GM18519 (cell line): ENCODE measurements around the gene PDE4B.
A peak's percentile ranks its signal among the peaks of the same experiment; 100 is the strongest.
"Not testable (repeated sequence)": the region's sequence is repeated elsewhere in the genome, so short reads cannot be mapped to it uniquely, and the experiment has no call there.

Experiments
- ATAC-seq: cut with Tn5 transposase; IDR thresholded peaks from one replicate; pipeline ENCODE4 v1.9.1; 2021; ENCODE audit warnings: mild to moderate bottlenecking, moderate library complexity; ENCODE audit not compliant: unreplicated experiment, low FRiP score

Gene PDE4B

DNA sequence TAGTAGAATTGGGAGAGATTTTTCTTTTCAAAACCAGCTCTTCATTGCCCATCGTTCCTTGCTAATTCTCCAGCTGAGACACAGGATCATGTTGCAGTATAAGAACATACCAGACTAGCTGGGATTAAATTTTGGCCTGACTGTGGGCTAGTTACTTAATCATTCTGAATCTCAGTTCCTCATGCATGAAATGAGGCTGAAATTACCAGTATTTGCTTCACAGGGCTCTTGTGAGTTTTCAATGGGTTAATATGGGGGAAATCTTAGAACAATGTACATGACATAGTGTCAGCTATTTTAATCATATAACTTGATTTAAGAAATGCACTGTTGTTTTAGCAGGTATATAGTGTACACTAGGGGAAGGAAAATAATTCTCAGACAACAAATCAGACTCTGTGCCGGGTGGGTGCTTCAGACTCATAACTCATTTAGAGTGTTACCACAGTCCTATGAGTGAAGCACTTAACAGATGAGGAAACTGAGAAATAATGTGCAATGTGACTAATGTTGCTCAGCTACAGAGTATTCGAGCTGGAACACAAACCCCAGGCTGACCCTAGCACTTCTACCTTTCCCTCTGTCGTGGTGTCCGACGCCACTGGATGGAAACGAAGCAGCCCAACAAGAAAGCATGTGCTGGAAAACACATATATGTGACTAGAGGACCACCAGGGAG, 603.7 kb downstream of the PDE4B start:
- ATAC-seq, result peak; percentile 48

DNA sequence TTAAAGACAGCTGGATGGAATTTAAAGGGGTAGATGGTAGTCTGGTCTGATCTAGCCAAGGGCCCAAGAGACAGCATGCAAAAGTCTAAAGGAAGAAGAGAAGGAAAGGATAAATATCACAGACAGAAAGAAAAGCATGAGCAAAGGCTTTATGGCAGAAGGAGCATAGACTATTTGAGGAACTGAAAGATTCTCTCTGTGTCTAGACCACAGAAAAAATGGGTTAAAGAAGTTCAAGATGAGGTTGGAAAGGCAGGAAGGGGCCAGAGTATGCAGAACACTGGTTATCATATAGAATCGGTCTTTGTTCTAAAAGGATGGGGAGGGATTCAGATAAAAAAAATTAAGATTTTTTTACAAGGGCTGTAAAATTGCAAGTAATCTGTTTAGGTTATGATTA, 604.5 kb downstream of the PDE4B start:
- ATAC-seq, result peak; percentile 26

DNA sequence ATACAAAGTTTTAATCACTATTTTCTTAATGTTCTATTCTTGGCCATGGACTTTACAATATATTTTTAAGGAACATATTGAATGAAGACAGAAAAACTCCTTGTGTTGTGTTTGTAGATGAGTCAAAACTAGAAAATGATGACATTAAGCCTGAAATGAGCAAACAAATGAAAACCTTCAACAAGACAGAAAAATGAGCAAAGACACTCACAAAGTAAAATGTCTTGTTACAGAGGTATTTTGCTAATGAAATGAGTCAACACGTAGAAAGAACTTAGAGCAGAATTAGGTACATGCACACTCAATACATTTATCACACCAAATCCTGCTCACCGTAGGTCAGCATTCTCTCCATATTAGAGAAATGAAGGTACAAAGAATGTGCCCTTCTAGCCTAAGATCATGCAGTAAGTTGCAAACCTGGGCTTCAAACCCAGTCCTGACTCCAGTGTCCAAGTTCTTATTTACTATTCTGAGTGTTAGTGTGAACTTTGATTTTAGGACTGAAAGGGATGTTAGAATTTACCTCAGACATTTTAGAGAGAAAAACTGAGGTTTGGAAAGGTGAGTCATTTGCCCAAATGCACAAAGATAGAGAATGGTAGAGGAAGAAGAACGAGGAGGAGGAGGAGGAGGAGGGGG, 607.3 kb downstream of the PDE4B start:
- peak; percentile 33 for ATAC-seq

DNA sequence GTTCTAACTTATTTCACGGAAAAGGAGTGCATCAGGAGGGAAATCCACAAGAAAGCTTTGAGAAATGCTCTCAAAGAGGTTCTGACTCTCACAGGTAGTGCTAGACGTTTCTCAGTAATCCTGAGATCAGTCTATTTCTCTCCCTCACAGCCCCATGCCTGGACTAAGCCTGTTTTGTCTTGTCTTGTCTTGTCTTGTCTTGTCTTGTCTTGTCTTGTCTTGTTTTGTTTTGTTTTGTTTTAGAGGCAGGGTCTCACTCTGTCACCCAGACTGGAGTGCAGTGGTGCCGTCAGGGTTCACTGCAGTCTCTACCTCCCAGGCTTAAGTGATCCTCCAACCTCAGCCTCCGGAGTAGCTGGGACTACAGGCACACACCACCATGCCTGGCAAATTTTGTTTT, 608.0 kb downstream of the PDE4B start:
- ATAC-seq, result no peak

DNA sequence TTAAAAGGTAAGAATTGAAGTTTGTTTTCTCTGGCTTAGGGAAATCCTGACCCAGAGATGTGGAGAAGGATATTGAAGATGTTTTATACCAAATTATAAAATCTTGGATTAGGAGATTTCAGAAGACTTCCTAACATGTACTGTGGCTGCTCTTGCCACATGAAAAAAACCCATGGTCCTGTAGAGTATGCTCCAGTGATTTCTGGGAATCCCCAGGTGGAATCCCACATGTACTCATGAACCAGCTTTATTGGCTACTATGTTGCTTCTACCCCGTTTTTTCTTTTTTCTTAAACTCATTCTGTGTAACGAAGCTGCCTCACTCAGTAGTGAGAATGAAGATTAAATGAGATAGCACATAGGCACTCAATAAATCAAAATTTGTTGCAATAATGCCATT, 608.5 kb downstream of the PDE4B start:
- ATAC-seq, result no peak

DNA sequence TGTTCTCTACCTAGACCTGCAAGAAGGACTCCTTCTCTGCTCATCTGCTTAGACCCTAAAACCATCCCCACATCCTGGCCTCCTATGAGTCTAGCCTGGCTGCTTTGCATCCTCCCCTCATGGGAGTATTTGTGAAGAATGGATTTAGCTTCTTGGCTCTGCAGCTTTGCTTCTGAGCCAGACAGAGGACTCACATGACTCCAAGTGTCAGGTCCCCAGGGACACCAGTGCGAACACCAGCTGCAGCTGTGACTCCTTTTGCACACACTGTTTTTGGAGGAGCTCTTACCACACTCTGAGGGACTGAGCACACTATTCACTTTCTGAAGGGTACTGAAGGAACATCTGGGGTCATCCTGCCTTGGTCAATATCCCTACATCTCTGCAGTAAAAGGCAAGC, 609.5 kb downstream of the PDE4B start:
- ATAC-seq, result peak; percentile 77

DNA sequence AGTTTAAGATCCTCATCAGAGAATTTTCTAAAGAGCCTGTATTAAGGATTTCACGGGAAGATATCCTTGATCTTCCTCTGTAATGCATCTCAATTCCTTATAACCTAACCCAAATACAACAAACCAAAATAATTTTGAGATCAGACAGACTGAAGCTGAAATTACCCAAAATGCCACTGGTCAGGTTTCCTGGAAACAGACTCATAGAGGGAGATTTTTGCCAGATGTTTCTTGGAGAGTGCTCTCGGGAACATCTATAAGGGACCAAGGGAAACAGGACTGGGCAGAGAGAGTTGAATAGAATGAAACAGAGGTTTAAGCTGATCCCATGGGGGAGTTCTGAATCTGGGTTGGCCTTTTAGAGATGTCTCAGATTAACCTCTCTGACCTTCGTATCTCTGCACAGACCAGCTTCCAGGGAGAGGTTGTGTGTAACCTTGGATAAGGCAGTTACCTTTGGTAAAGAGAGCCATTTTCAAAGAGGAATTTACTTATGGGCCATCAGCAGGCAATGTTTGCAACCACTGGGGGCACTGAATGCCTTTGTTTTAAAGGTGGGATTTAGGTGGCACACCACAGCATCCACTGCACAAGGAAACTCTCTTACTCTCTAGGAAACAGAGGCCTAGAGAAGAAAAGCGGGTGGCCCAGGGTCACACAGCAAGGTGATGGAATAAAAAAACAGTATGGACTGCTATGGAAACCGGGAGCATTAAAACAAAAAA, 610.5 kb downstream of the PDE4B start:
- no peak for ATAC-seq

DNA sequence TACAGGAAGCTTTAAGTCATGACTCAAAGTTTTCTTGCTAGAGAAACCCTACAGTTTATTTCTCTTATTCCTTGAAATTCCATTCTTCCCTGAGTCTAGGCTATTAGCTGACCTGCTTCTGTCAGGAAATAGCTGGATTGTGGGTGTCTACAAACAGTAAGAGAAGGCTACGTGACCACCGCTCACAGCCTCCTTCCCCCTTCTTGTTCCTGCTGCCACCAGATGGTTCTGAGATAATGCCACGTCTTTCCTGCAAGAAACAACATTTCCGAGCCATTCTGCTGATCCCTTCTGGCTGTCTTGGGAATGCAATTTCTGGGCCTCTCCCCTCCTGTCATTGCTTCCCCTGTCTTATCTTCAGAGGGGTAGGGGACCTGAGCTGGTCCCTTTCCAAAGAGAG, 612.4 kb downstream of the PDE4B start:
- ATAC-seq, result no peak

DNA sequence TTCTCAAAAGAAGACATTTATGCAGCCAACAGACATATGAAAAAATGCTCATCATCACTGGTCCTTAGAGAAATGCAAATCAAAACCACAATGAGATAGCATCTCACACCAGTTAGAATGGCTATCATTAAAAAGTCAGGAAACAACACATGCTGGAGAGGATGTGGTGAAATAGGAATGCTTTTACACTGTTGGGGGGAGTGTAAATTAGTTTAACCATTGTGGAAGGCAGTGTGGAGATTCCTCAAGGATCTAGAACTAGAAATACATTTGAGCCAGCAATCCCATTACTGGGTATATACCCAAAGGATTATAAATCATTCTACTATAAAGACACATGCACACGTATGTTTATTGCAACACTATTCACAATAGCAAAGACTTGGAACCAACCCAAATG, 618.8 kb downstream of the PDE4B start:
- ATAC-seq, result not testable (repeated sequence)

DNA sequence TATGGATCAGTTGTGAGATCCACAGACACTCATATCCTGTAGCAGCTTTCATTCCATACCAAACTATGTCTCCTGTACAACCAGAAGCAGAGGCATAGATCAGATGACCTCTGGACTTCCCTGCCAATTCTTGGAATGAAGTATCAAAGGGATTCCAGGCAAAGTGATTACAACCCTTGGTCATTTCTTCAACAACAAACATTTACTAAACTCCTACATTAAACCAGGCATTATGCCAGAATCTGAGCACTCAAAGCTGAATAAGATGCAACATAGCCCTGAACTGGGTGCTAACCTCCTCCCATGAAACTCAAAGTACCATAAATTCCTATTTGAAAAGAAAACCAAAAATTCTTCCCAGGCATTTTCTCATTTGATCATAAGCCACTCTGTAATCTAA, 620.0 kb downstream of the PDE4B start:
- ATAC-seq, result no peak

DNA sequence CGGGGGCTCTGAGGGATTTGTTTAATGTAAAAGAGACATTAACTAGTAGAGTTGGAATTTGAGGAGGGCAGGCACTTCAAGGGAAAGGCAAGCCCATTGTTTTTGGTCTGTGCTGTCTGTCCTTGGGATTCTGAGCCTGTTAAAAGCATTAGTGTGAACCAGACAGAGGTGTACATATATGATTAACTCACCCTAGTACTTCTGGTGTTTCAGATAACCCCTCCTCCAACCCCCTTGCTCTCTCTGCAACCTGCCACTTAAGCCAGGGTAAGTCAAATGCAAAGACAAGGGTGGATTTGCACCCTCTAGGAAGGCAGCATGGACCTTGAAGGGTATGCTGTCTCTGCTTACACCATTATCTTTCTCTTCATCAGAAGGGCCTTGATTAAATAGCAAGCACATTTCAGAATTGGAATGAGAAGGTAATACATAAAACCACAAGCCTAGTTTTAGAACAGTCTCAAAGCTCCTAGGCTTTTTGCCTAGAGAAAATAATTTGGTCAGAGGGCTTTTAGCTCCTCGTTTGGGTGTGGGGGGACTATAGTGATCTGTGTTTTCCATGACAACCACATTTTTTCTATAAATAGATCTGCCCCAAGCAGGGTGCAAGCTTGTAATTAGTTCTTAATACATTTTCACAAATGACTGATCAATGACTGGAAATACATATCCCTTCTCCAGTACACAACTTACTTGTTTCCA, 620.6 kb downstream of the PDE4B start:
- ATAC-seq, result no peak

DNA sequence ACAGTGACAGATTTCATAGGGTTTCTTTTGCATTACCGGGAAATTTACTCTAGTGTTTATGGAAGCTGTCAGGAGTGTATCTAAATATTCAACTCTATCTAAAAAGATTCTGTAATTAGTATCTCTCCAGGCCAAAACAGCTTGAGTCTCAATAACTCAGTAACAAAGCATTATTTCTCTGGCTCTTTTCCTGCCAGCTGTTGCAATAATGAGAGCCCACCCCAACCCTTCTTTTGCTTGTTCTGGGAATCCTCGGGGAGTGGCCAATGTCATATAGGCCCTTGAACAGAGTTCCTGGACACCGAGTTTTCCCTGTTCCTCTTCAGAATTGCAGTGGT, 621.1 kb downstream of the PDE4B start:
- no peak for ATAC-seq

DNA sequence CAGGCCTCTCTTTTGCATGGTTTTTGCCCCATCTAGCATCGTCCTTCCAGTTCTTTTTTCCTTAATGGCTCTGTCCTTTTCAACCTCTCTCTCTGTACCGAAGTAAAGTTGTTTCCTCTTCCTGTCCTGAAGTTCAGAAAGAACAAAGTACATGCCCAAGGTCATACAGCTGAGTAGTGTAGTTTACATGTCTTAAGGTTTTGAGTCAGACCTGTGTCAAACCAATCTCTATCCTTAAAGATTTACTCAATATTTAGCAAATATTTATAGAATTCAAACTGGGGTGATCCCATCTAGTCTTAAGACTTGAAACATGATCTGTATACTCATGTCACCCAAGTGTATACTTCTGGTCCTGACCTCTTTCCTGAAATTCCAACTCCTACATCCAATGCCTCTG, 622.6 kb downstream of the PDE4B start:
- no peak for ATAC-seq

DNA sequence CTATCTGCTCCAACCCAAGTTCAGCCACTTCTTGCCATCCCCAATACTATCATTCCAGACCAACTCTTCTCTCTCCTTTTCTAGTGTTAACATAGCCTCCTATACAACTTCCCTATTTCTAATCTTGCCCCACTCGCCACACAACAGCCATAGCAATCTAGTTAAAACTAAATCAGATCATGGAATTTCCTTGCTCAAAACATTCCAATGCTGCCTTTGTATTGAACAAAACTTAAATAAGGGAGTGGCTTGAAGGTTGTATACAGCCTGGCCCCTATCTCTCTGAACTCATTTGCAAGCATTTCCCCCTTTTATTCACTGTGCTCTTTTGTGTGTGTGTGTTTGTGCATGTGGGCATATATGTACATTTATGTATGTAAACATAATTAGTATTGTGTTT, 623.2 kb downstream of the PDE4B start:
- no peak for ATAC-seq

DNA sequence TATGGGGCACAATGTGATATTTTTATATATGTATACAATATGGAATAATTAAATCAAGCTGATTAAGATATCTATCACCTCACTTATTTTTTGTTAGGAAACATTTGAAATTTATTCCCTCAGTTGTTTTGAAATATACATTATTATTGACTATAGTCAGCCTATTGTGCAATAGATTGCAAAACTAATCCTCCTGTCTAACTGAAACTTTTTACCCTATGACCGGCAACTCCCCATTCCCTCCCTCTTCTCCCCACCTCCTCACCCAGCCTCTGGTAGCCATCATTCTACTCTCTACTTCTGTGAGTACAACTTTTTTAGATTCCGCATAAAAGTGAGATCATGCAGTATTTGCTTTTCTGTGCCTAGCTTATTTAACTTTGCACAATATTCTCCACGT, 623.6 kb downstream of the PDE4B start:
- ATAC-seq, result no peak

DNA sequence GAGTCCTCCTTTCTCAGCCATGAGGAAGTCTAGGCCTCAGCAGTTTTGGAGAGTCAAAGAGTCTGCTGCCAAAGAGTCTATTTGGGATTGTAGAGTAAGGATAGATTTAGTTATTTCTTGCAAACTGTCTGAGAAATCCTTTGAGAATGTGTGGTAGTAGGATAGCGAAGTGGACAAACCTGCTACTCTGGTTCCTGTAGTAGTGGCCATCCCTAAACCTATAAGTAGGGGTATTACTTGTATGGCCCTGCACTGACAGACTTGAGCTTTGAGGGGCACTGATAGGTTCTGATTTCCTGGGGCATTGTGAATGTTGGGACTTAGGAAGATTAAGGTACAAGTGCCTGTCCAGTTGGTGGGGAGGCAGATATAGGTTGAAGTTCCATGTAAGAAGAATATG, 625.3 kb downstream of the PDE4B start:
- no peak for ATAC-seq

DNA sequence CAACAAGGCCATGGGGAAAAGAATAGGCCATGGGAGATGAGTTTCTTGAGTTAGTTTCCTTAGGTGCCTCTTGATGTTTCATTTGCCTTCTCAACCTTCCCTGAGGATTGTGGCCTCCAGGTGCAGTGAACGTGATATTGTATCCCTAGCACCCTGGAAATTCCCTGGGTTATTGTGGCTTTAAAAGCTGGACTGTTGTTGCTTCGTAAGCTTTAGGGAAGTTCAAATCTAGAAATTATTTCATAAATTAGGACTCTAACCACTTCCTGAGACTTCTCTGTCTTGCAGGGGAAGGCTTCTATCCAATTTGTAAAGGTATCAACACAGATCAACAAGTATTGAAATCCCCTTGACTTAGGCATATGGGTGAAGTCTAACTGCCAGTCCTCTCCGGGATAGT, 627.5 kb downstream of the PDE4B start:
- not testable (repeated sequence) for ATAC-seq

DNA sequence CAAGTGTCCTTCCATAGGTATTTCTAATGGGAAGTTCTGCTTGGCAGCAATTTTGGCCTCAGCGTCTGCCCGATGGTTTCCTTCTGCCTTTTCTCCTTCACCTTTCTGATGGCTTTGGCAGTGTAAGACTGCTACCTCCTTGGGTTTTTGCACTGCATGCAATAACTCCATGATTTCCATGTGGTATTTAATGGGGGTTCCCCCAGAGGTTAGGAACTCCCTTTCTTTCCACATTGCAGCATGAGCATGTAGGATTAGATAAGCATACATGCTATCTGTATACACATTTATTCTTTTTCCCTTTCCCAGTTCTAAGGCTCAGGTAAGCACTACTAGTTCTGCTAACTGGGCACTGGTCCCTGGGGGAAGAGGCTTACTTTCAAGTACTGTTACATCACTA, 628.2 kb downstream of the PDE4B start:
- ATAC-seq, result not testable (repeated sequence)

DNA sequence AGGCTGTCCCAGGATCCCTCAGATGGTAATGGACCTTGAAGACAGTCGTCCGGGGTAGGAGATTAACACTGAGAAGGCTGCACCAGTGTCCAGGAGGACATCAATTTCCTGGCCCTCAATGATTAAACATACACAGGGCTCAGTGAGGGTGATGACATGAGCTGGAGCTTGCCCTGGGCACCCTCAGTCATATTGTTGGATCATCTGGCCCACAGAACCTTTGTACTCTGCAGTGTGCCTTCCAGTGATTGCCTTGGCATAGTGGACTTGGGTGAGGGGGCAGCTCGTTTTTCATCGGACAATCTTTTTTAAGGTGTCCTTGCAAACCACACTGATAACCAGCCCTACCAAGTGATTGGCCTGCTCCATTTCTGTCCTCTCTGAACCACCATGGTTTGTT, 630.1 kb downstream of the PDE4B start:
- ATAC-seq, result no peak
